Stimulated activated effector memory CD8-positive, alpha-beta T cell treated with anti-CD3 and anti-CD28 coated beads, Interleukin-12 subunit alpha, Interleukin-12 subunit beta, amount 100 ng/mL, for 72 hours (primary cell): ENCODE results near the gene LRMDA.

Source experiments
- ATAC-seq: fragments of 150-1000 bp; cut with Tn5 transposase; 2 replicates; pipeline ENCODE4 v1.10.0; 2021
- DNase-seq, 2 donors: peaks; one replicate each; pipeline ENCODE4 v3.0.0; 2021 to 2022; ENCODE audit warnings: low spot score in 2 of 2
- H3K27ac Mint-ChIP-seq: one replicate; pipeline ENCODE4 v1.8.0; 2022; ENCODE audit warnings: mild to moderate bottlenecking, mixed read lengths
- H3K36me3 Mint-ChIP-seq: one replicate; pipeline ENCODE4 v1.8.0; 2022; ENCODE audit warnings: mild to moderate bottlenecking, mixed read lengths
- H3K4me1 Mint-ChIP-seq: one replicate; pipeline ENCODE4 v1.8.0; 2022; ENCODE audit warnings: mixed read lengths
- H3K4me3 Mint-ChIP-seq: one replicate; pipeline ENCODE4 v1.8.0; 2022; ENCODE audit warnings: mild to moderate bottlenecking, mixed read lengths
- H3K9me3 Mint-ChIP-seq: one replicate; pipeline ENCODE4 v1.8.0; 2022; ENCODE audit warnings: mixed read lengths

The LRMDA gene

DNA sequence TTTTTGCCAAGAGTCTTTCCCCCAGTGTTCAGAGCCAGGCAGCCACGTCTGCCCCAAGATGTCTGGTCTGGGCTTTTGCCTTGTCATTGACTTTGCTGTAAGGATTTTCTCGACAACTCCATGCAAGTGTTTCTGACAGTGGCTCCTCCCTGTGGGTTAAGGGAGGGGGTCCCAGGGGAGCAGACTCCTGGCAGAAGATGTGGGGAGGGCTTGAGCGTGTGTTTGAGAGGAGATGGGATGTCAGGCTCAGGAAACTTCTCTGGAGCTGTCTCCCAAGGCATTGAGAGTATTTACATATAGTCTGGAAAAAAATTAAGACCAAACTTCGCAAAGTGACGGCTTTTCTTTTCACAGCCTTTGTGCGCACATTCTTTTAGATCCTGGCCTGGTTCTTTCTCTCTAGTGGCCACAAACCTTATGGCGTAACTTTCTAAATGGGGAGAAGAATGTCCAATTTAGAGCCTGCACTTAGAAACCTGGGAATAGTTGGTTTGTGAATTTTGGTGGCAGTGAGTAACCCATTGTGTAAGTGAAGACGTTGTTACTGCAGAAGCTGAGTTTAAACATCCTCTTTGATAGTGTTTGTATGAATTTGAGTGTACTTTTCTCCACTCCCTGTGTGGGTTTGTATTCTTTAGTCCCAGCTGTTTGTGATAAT, 201.5 kb downstream of the LRMDA start:
- DNase-seq (no peak), ATAC-seq (no peak)
- Mint-ChIP-seq H3K4me1 (no peaks in the 10 kb centered on the region), H3K4me3 (no peak overlapping the region), H3K36me3 (no peaks in the 10 kb centered on the region), H3K9me3 (no peaks in the 10 kb centered on the region), H3K27ac (no peak overlapping the region)

DNA sequence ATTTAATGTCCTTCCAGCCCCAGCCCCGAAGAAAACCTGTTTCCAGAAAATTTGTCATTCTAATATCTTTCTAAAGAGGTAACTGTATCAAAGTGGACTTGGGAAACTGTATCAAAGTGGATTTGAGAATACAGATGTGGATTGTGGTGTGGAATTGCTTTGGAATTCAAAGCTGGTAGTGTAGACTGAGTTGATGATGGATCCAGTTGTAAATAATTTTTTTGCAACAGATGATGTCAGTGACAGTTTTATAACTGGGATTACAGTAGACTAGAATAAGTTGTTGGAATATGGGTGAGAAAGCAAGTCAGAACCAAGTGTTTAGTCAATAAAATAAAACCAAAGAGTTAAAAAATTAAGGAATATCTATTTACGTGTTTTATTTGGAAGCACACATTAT, 202.1 kb downstream of the LRMDA start:
- DNase-seq (no peak), ATAC-seq (no peak)
- no peak overlapping the region for H3K27ac Mint-ChIP-seq
- H3K4me3 Mint-ChIP-seq, result no peak overlapping the region
- no peaks in the 10 kb centered on the region for H3K9me3 Mint-ChIP-seq
- H3K4me1 Mint-ChIP-seq, result no peaks in the 10 kb centered on the region
- H3K36me3 Mint-ChIP-seq, result no peaks in the 10 kb centered on the region

DNA sequence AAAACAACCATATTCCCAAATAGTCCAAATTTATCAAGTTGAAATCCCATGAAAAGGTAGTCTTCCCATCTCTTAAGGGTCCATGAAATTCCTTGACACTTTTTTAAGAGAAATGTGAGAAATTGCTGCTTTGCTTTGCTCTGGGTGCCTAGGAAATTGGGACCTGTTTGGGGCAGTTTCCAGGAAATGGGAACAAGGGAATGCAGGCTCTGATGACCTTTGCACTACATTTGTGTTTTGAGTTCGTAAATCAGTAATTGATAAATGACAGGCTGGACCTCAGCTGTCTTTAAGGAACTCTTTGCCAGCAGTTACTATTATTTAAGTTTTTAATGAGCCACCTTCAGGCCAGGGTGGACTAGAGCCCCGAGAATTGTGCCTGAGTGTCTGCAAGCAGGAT, 203.5 kb downstream of the LRMDA start:
- Mint-ChIP-seq H3K4me1 (no peaks in the 10 kb centered on the region), H3K4me3 (no peak overlapping the region), H3K27ac (no peak overlapping the region)

DNA sequence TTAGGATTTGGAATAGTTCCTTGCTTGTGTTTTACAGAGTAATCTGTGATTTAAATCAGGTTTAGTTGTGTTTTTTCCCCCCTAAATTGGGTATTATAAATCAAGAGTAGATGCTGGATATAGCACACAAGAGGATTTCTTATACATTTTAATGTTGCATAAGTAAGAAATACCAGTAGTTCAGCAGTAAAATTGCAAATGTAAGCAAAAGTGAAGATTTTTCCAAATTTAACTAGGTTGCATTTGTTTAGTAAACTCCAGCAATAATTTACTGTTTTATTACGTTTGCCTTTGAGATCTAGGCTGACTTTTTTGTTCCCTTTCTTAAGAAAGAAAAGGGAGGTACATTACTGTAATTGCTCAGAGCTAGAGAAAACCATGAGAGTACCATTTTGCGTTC, 207.3 kb downstream of the LRMDA start:
- DNase-seq, result no peak
- no peaks in the 10 kb centered on the region for H3K4me1 Mint-ChIP-seq

More for the DNA sequence above, 203.5 kb downstream of the LRMDA start:
- DNase-seq, result no peak
- Mint-ChIP-seq H3K9me3 (no peaks in the 10 kb centered on the region), H3K36me3 (no peaks in the 10 kb centered on the region)
- ATAC-seq, result no peak

DNA sequence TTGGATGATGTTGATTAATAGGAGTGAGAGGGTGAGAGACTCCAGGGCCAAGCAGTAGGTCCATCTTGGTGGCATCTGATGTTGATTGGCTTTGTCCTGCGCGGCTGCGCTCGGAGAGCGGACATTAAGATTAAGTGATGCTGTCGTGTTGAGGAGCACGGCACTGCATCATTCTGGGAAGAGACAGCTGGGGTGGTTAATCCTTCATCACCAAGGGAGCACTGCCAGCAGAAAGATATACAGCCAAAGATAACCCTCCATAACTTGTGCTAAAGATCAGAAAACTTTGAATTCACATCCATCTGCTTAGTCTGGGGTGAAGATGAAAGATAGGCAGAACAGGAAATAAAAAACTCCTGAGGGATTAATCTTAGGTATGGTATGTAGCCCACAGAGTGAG, 208.3 kb downstream of the LRMDA start:
- Mint-ChIP-seq H3K9me3 (no peaks in the 10 kb centered on the region), H3K27ac (no peak overlapping the region), H3K4me3 (no peak overlapping the region), H3K4me1 (no peaks in the 10 kb centered on the region), H3K36me3 (no peaks in the 10 kb centered on the region)
- no peak for DNase-seq
- no peak for ATAC-seq

More for the DNA sequence above, 207.3 kb downstream of the LRMDA start:
- no peak overlapping the region for H3K27ac Mint-ChIP-seq
- H3K9me3 Mint-ChIP-seq, result no peaks in the 10 kb centered on the region
- no peaks in the 10 kb centered on the region for H3K36me3 Mint-ChIP-seq
- no peak for ATAC-seq
- H3K4me3 Mint-ChIP-seq, result no peak overlapping the region

DNA sequence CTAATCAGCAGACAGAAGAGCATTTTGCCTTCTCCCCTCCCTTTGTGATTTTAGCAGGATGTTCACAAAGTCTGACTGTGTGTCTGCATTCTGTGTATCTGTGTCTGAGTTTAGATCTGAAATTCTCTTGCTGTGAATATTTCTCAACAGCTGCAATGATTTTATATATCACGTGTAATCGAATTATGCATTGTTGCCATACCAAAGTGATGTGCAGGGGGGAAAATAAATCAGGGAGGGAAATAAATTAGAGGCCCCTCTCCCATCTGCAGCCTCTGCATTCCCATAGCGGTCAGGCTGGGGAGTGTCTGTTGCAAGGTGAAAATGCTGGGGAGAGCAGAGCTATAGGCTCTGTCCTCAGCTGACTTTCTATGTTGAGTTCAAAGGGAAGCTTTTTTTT, 209.0 kb downstream of the LRMDA start:
- DNase-seq, result no peak
- H3K27ac Mint-ChIP-seq, result no peak overlapping the region
- H3K36me3 Mint-ChIP-seq, result no peaks in the 10 kb centered on the region
- no peak for ATAC-seq
- no peaks in the 10 kb centered on the region for H3K9me3 Mint-ChIP-seq
- H3K4me3 Mint-ChIP-seq, result no peak overlapping the region
- no peaks in the 10 kb centered on the region for H3K4me1 Mint-ChIP-seq

DNA sequence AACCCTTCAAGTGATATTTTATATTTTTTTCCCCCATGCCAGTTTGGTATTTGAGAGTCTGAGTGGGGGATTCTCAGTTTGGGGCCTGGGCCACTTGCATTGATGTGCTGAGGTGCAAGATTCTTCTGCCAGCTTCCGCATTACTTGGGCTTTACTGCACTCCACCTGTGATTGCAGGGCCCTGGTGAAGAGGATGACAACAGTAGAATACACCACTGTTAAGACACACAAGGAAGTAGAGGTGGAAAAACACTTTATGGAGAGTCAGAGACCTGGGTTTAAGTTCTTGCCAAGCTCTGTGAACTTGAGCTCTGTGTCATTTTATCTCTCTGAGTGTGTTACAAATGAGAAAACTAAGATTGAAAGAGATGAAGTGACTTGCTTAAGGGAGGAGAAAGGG, 209.4 kb downstream of the LRMDA start:
- ATAC-seq (no peak), DNase-seq (no peak)
- no peak overlapping the region for H3K4me3 Mint-ChIP-seq
- H3K4me1 Mint-ChIP-seq, result no peaks in the 10 kb centered on the region
- H3K9me3 Mint-ChIP-seq, result no peaks in the 10 kb centered on the region
- H3K27ac Mint-ChIP-seq, result no peak overlapping the region
- H3K36me3 Mint-ChIP-seq, result no peaks in the 10 kb centered on the region

DNA sequence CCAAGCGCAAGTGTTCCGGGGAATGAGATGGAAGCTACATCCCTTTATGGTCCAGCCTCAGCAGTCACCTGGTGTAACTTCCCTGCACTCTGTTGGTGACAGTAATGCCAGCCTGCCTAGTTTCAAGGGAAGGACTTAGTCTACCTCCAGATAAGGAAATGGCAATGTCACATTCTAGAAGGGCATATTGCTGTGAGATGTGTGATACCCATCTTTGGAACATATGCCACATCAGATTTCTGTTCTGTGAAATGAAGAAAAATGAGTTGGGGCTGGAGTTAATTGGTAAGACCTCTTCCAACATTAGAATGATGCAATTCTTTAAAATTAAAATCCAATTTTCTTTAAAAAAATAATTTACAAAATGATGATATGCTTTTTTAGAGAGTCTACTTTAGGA, 212.0 kb downstream of the LRMDA start:
- no peak for ATAC-seq
- H3K9me3 Mint-ChIP-seq, result no peaks in the 10 kb centered on the region
- H3K4me3 Mint-ChIP-seq, result no peak overlapping the region

DNA sequence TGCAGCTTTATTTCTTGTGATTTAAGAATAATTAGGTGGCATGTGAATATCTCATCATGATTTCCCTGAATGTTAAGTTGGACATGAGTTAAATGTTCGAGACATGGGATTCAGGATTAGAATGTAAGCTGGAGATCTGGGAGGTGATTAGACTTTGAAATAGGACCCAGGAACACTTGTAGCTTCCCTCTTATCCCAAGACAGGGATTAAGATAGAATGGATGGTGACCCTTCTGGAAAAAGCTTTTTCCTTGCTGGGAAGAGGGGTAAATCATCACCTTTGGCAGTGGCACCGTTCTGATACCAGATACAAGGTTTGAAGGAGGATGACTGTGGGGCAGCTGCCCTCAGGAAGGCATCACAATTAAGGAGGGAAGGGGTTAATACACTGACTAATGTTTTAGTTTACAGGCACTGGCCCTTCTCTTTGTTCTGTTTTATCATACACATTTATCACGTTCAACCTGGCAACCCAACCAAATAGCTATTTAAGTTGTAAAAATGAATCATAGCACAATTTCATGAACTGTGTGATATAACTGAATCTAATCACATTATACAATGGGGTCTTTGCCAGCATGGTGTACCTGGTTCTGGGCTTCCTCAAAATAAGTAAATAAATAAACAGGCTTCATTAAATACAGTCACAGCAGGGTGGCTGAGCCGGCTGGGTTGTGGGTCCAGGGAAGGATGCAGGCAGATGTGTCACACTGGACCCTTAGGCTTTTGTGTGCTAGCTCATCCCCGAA, 212.7 kb downstream of the LRMDA start:
- H3K36me3 Mint-ChIP-seq, result no peaks in the 10 kb centered on the region

More for the DNA sequence above, 212.0 kb downstream of the LRMDA start:
- H3K4me1 Mint-ChIP-seq, result no peaks in the 10 kb centered on the region
- no peak for DNase-seq
- H3K36me3 Mint-ChIP-seq, result no peaks in the 10 kb centered on the region
- H3K27ac Mint-ChIP-seq, result no peak overlapping the region

DNA sequence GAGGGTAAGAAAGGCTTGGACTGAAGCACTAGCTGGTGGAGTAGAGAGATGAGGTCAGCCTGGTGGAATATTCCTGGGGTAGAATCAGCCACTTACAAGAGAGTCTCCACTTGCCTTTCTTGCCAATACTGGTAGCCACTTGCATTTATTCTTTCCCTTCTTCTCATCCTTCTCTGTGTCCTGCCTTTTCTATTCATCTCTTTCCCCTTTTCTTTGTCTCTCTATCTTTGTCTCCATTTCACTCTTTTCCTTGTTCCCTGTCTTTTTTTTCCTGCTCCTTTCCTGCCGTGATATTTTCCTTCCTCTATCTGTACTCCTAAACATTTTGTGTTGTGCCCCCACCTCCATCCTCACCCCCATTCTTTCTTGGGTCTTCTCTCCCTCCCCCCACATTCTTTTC, 214.3 kb downstream of the LRMDA start:
- H3K27ac Mint-ChIP-seq, result no peak overlapping the region
- H3K4me3 Mint-ChIP-seq, result no peak overlapping the region
- no peaks in the 10 kb centered on the region for H3K9me3 Mint-ChIP-seq
- H3K4me1 Mint-ChIP-seq, result no peaks in the 10 kb centered on the region
- DNase-seq, result no peak
- ATAC-seq, result no peak
- H3K36me3 Mint-ChIP-seq, result no peaks in the 10 kb centered on the region

More for the DNA sequence above, 212.7 kb downstream of the LRMDA start:
- no peaks in the 10 kb centered on the region for H3K4me1 Mint-ChIP-seq
- no peak overlapping the region for H3K4me3 Mint-ChIP-seq
- no peak for ATAC-seq
- no peak overlapping the region for H3K27ac Mint-ChIP-seq
- no peak for DNase-seq
- no peaks in the 10 kb centered on the region for H3K9me3 Mint-ChIP-seq

DNA sequence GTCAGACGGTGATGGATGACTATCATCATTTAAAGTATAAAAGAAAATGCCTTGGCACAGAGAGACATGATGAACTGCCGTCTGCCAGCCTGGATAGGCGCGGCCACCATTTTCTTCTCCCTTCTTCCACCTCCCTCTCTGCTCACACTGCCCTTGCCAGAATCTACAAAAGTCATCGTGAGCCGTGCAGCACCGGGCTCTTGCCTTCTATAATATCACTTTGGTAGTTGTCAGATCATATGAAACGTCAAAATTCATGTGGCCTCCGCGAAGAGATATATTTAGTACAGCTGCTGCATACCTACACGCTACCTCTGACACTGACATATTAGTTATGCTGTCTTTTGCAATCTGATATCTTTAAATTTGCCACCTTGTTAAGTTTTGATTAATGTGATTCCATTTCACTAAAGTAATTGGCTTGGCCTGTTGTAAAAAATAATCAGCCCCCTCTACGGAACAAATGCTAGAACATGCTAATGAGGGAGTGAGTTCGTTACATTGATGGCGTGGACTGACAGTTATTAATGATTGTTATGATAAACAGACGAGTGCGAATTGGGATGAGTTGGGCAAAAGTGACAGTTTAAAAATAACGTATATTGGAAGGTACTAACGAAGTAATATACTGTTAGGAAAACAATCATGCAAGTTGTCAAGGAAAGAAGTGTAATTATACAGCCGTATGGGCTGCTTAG, 214.9 kb downstream of the LRMDA start:
- DNase-seq (no peak), ATAC-seq (no peak)
- Mint-ChIP-seq H3K4me3 (no peak overlapping the region), H3K9me3 (no peaks in the 10 kb centered on the region), H3K36me3 (no peaks in the 10 kb centered on the region), H3K27ac (no peak overlapping the region), H3K4me1 (no peaks in the 10 kb centered on the region)

DNA sequence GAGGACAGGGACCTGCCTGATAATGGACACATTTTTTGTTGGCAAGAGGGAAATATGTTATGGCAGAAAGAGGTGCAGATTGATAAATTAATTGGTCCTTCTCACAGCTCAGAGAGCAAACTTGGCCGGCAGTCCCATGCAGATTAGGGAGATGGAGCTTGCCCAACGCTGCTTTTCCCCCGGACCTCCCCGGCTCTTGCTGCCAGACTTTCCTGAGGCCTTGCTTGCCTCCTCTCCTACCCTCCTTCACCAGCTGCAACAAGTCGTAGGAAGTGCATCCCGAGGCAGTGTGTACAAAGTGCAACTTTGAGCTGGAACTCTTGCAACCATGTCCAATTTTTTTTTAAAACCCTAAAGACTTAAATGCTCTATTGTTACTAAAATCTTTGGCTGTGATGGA, 215.5 kb downstream of the LRMDA start:
- DNase-seq (no peak), ATAC-seq (no peak)
- H3K27ac Mint-ChIP-seq, result no peak overlapping the region
- no peaks in the 10 kb centered on the region for H3K4me1 Mint-ChIP-seq
- no peaks in the 10 kb centered on the region for H3K36me3 Mint-ChIP-seq
- H3K4me3 Mint-ChIP-seq, result no peak overlapping the region
- H3K9me3 Mint-ChIP-seq, result no peaks in the 10 kb centered on the region

DNA sequence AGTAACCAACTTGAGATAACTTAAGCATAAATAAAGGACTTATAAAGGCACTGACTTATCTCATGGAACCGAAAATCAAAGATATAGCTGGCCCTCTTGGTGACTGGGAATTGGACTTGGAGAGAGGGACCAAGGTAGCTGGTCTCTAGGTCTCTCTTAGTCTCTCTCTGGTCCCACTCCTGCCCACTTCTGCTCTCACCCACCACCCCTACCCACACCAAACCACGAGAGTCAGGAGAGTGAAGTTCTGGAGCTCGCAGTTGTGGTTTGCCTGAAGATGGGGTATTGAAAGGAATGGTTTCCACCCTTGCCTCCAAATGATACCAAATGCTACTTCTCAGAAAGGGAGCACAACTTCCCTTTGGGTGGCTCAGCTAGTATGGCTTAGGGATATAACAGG, 216.3 kb downstream of the LRMDA start:
- H3K4me1 Mint-ChIP-seq, result no peaks in the 10 kb centered on the region
- no peak for ATAC-seq
- DNase-seq, result no peak
- no peaks in the 10 kb centered on the region for H3K36me3 Mint-ChIP-seq
- H3K4me3 Mint-ChIP-seq, result no peak overlapping the region
- H3K9me3 Mint-ChIP-seq, result no peaks in the 10 kb centered on the region
- no peak overlapping the region for H3K27ac Mint-ChIP-seq

DNA sequence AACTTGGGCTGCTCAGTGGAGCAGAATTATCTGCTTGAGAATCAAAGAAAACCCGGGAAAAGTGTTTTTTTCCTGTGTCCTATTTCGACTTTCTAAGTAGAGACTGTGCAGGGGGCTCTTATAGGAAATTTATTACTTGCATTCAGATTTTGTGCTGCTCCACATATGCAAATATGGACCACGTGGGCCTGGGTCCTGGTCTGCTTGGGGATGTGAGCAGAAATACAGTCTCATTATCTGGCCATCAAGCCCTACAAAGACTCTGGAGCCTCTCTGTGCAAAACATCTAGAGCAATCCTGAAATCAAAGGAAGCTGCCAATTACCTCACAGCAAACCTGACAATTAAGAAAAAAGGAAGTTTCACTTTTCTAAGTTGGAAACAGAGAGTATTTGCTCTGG, 216.9 kb downstream of the LRMDA start:
- no peaks in the 10 kb centered on the region for H3K36me3 Mint-ChIP-seq

DNA sequence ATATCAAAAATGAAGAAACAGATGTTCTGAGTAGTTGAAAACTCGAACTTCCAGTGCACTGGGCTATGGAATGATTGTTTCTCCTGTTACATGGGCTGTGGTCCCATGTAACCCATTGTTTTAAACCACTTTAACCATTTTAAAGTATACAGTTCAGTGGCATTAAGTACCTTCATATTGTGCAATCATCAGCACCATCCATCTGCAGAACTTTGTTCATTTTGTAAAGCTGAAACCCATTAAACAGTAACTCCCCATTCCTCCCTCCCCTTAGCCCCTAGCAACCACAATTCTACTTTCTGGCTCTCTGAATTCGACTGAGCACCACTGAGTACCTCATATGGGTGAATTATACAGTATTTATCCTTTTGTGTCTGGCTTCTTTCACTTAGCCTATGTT, 217.4 kb downstream of the LRMDA start:
- H3K9me3 Mint-ChIP-seq, result no peaks in the 10 kb centered on the region
- no peak for DNase-seq
- no peaks in the 10 kb centered on the region for H3K36me3 Mint-ChIP-seq
- no peaks in the 10 kb centered on the region for H3K4me1 Mint-ChIP-seq
- H3K27ac Mint-ChIP-seq, result no peak overlapping the region
- no peak for ATAC-seq
- no peak overlapping the region for H3K4me3 Mint-ChIP-seq

More for the DNA sequence above, 216.9 kb downstream of the LRMDA start:
- Mint-ChIP-seq H3K4me1 (no peaks in the 10 kb centered on the region), H3K9me3 (no peaks in the 10 kb centered on the region), H3K27ac (no peak overlapping the region), H3K4me3 (no peak overlapping the region)
- ATAC-seq (no peak), DNase-seq (no peak)

DNA sequence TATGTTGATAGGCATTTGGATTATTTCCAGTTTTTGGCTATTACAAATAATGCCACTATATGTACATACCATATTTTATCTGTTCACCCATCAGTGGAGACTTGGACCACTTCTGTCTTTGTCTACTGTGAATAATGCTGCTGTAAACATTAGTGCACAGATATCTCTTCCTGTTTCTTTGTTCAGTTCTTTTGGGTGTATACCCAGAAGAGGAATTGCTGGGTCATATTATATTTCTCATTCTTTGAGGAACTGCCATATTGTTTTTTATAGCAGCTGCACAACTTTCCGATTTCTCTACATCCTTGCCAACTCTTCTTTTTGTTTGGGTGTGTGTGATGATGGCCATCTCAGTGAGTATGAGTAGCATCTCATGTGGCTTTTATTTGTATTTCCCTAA, 218.0 kb downstream of the LRMDA start:
- H3K4me3 Mint-ChIP-seq, result no peak overlapping the region
- ATAC-seq (no peak), DNase-seq (no peak)
- H3K36me3 Mint-ChIP-seq, result no peaks in the 10 kb centered on the region
- no peaks in the 10 kb centered on the region for H3K4me1 Mint-ChIP-seq
- no peak overlapping the region for H3K27ac Mint-ChIP-seq
- H3K9me3 Mint-ChIP-seq, result no peaks in the 10 kb centered on the region
